Suprapubic skin (tissue), 4 donors: ENCODE data around the gene TNXB. TPM values are rescaled to one million over a fixed set of nuclear protein-coding genes. Genes with fewer than 3 reads are reported as not detected.
A peak's percentile ranks its signal among the peaks of the same experiment; 100 is the strongest.

Experiments used
- DNase-seq, 2 donors: peaks; one replicate each; pipeline ENCODE4 v3.0.0-alpha.2; 2019; ENCODE audit warnings: low spot score in 2 of 2
- H3K27ac ChIP-seq: fragments of 200-600 bp; sonication (generic); one replicate; pipeline ENCODE4 v1.5.1; 2019
- H3K27me3 ChIP-seq: fragments of 200-600 bp; sonication (generic); one replicate; pipeline ENCODE4 v1.5.1; 2019
- H3K36me3 ChIP-seq: fragments of 200-600 bp; sonication (generic); one replicate; pipeline ENCODE4 v1.5.1; 2019
- H3K4me1 ChIP-seq: fragments of 200-600 bp; sonication (generic); one replicate; pipeline ENCODE4 v1.5.1; 2019
- H3K4me3 ChIP-seq: fragments of 200-600 bp; sonication (generic); one replicate; pipeline ENCODE4 v1.5.1; 2019; ENCODE audit warnings: mild to moderate bottlenecking
- H3K9me3 ChIP-seq: fragments of 200-600 bp; sonication (generic); one replicate; pipeline ENCODE4 v1.5.1; 2019
- CTCF ChIP-seq, 2 donors: fragments of 200-600 bp in 1 of 2; fragments of 450-650 bp in 1 of 2; sonication (generic) in 1 of 2; IDR thresholded peaks; one replicate each; pipeline ENCODE4 v1.5.1; 2016 to 2019; ENCODE audit warnings: antibody characterized with exemption in 2 of 2, mild to moderate bottlenecking in 1 of 2, moderate library complexity in 1 of 2
- EP300 ChIP-seq: sonication (generic); formaldehyde crosslinking; IDR thresholded peaks from one replicate; pipeline ENCODE4 v1.6.1; 2017; ENCODE audit warnings: antibody characterized with exemption
- POLR2A ChIP-seq, 2 donors: fragments of 450-650 bp; IDR thresholded peaks; one replicate each; pipeline ENCODE4 v1.6.1; 2017; ENCODE audit warnings: antibody characterized with exemption in 2 of 2, mild to moderate bottlenecking in 2 of 2, moderate library complexity in 2 of 2
- POLR2AphosphoS5 ChIP-seq, 3 donors: sonication (generic); formaldehyde crosslinking; IDR thresholded peaks; one replicate each; pipeline ENCODE4 v1.6.1; 2017; ENCODE audit warnings: antibody characterized with exemption in 3 of 3
- WGBS: methylation state at CpG from one replicate; pipeline ENCODE4 v1.1.5; 2018; 5-methylcytosine and 5-hydroxymethylcytosine counted together
- total RNA-seq, 4 donors: library from RNA; depleted of rRNA; stranded (reverse); fragments of >200 nt; gene quantifications; one replicate each; pipeline ENCODE4 v1.1.0, GENCODE V29; 2016

Gene TNXB
- total RNA-seq, 4 donors from 2014 or later, result 25.7 to 52.5 (median 40.2) TPM

GRCh38 chr6:32149932-32150870 lies 41.1 kb upstream of the TNXB start:
- Histone ChIP-seq H3K27me3 (no peaks in the 10 kb centered on the region), H3K4me3 (no peak overlapping the region), H3K4me1 (peaks cover 40% of the 10 kb centered on the region)

GRCh38 chr6:32149092-32149755 lies 40.1 kb upstream of the TNXB start:
- no peak for DNase-seq

More at GRCh38 chr6:32149932-32150870, 41.1 kb upstream of the TNXB start:
- DNase-seq, result no peak
- no peak for TF ChIP-seq POLR2A (IDR thresholded peaks at IDR 0.05)
- no peak for TF ChIP-seq CTCF (IDR thresholded peaks at IDR 0.05)
- H3K27ac ChIP-seq, result no peak overlapping the region
- H3K36me3 ChIP-seq, result no peaks in the 10 kb centered on the region
- WGBS, result 65% methylated on average over 53 of the region's 55 CpGs
- H3K9me3 ChIP-seq, result no peaks in the 10 kb centered on the region

GRCh38 chr6:32148289-32149091 lies 39.4 kb upstream of the TNXB start:
- no peaks in the 10 kb centered on the region for H3K27me3 ChIP-seq
- WGBS, result 27% methylated on average over 39 of the region's 39 CpGs
- no peaks in the 10 kb centered on the region for H3K9me3 ChIP-seq
- DNase-seq, result peak; percentile 86 to 88
- H3K36me3 ChIP-seq, result no peaks in the 10 kb centered on the region
- peak overlapping the region; percentile 49 for H3K4me3 ChIP-seq
- H3K4me1 ChIP-seq, result peaks cover 32% of the 10 kb centered on the region
- TF ChIP-seq CTCF (IDR thresholded peaks at IDR 0.05) (peak; percentile 3 to 23), POLR2A (IDR thresholded peaks at IDR 0.05) (no peak)
- no peak overlapping the region for H3K27ac ChIP-seq

More at GRCh38 chr6:32149092-32149755, 40.1 kb upstream of the TNXB start:
- Histone ChIP-seq H3K9me3 (no peaks in the 10 kb centered on the region), H3K27ac (no peak overlapping the region), H3K27me3 (no peaks in the 10 kb centered on the region), H3K4me1 (peaks cover 34% of the 10 kb centered on the region), H3K36me3 (no peaks in the 10 kb centered on the region), H3K4me3 (peak overlapping the region; percentile 49)
- WGBS, result 52% methylated on average over 27 of the region's 47 CpGs
- TF ChIP-seq POLR2AphosphoS5 (IDR thresholded peaks at IDR 0.05) (no peak), EP300 (no peak), POLR2A (IDR thresholded peaks at IDR 0.05) (no peak), CTCF (IDR thresholded peaks at IDR 0.05) (no peak)

- H3K36me3 ChIP-seq, result no peaks in the 10 kb centered on the region
- H3K4me3 ChIP-seq, result peak overlapping the region; percentile 49
- no peak for DNase-seq
- TF ChIP-seq EP300, result no peak
- no peak for TF ChIP-seq POLR2AphosphoS5 (IDR thresholded peaks at IDR 0.05)
- no peaks in the 10 kb centered on the region for H3K27me3 ChIP-seq
- no peak overlapping the region for H3K27ac ChIP-seq
- WGBS, result 81% methylated on average over 4 of the region's 4 CpGs
- H3K9me3 ChIP-seq, result no peaks in the 10 kb centered on the region
- peaks cover 23% of the 10 kb centered on the region for H3K4me1 ChIP-seq
Observed at GRCh38 chr6:32147401-32148132, 38.4 kb upstream of the TNXB start.

GRCh38 chr6:32146687-32147086 lies 37.5 kb upstream of the TNXB start:
- 53% methylated on average over 4 of the region's 4 CpGs for WGBS

More at GRCh38 chr6:32146687-32147086, 37.5 kb upstream of the TNXB start:
- Histone ChIP-seq H3K36me3 (no peaks in the 10 kb centered on the region), H3K9me3 (no peaks in the 10 kb centered on the region), H3K27me3 (no peaks in the 10 kb centered on the region), H3K27ac (no peak overlapping the region), H3K4me3 (no peak overlapping the region), H3K4me1 (peaks cover 14% of the 10 kb centered on the region)
- no peak for DNase-seq
- TF ChIP-seq EP300 (no peak), POLR2A (IDR thresholded peaks at IDR 0.05) (no peak), POLR2AphosphoS5 (IDR thresholded peaks at IDR 0.05) (no peak), CTCF (IDR thresholded peaks at IDR 0.05) (no peak)
